ENCODE measurements around the gene LRRC32. TPM values are rescaled to one million over a fixed set of nuclear protein-coding genes. Genes with fewer than 3 reads are reported as not detected.

The LRRC32 gene
- total RNA-seq, 1 donor from 2014 or later: 24.4 TPM

DNA sequence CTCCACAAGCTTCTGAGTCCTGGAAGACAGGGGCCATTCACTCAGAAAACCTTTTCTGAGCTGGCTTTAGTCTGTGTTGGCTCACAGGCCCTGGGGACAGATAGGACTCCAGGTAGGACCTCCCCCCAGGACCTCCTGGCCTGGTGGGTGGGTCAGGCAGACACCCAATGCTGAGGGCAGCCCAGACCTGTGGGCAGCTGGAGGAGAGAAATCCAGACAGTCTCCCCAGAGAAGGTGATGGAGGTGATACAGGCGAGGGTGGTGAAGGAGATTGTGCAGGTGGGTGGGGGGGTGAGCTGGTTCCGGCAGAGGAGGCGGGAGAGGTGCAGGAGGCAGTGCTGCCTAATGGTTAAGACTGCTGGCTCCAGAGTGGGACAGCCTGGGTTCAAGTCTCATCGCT is 15.6 kb downstream of the LRRC32 start:
- H3K4me2 ChIP-seq (ENCODE audit: low read length): no peak overlapping the region
- H3K4me1 ChIP-seq (ENCODE audit: insufficient read depth, low read length): peaks cover 11% of the 10 kb centered on the region
- no peak overlapping the region for H3K4me3 ChIP-seq (ENCODE audit: insufficient read depth, low read depth, low read length)
- no peak overlapping the region for H2AFZ ChIP-seq (ENCODE audit: low read depth, low read length)
- DNase-seq (ENCODE audit: low read depth): no peak
- no peaks in the 10 kb centered on the region for H3K36me3 ChIP-seq (ENCODE audit: insufficient read depth, low read length)
- no peaks in the 10 kb centered on the region for H3K9me3 ChIP-seq (ENCODE audit: insufficient read depth, low read depth, low read length)
- H3K27me3 ChIP-seq (ENCODE audit: insufficient read depth, low read length): no peaks in the 10 kb centered on the region
- no peak for TF ChIP-seq EZH2 (IDR thresholded peaks at IDR 0.05; ENCODE audit: insufficient read depth, low read length)
- TF ChIP-seq, protein P1, sequence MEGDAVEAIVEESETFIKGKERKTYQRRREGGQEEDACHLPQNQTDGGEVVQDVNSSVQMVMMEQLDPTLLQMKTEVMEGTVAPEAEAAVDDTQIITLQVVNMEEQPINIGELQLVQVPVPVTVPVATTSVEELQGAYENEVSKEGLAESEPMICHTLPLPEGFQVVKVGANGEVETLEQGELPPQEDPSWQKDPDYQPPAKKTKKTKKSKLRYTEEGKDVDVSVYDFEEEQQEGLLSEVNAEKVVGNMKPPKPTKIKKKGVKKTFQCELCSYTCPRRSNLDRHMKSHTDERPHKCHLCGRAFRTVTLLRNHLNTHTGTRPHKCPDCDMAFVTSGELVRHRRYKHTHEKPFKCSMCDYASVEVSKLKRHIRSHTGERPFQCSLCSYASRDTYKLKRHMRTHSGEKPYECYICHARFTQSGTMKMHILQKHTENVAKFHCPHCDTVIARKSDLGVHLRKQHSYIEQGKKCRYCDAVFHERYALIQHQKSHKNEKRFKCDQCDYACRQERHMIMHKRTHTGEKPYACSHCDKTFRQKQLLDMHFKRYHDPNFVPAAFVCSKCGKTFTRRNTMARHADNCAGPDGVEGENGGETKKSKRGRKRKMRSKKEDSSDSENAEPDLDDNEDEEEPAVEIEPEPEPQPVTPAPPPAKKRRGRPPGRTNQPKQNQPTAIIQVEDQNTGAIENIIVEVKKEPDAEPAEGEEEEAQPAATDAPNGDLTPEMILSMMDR (IDR thresholded peaks at IDR 0.05; ENCODE audit: insufficient read depth, low read depth, low read length): no peak
- Mint-ChIP-seq H3K4me1 (ENCODE audit: low read depth, unreplicated experiment) (peaks cover 10% of the 10 kb centered on the region), H3K36me3 (ENCODE audit: low read depth, unreplicated experiment) (peaks cover 17% of the 10 kb centered on the region), H3K9me3 (ENCODE audit: unreplicated experiment) (no peaks in the 10 kb centered on the region), H3K27ac (ENCODE audit: unreplicated experiment) (peak overlapping the region; percentile 58), H3K27me3 (ENCODE audit: low read depth, unreplicated experiment) (peaks cover 37% of the 10 kb centered on the region), H3K4me3 (ENCODE audit: unreplicated experiment) (no peak overlapping the region)
- FAIRE-seq: no peak
- H4K20me1 ChIP-seq (ENCODE audit: insufficient read depth, low read length): no peaks in the 10 kb centered on the region
- H3K79me2 ChIP-seq (ENCODE audit: insufficient read depth, low read length): no peaks in the 10 kb centered on the region
- H3K27ac ChIP-seq (ENCODE audit: low read depth, low read length): no peak overlapping the region
- peak overlapping the region; percentile 10 for H3K9ac ChIP-seq (ENCODE audit: low read length)

DNA sequence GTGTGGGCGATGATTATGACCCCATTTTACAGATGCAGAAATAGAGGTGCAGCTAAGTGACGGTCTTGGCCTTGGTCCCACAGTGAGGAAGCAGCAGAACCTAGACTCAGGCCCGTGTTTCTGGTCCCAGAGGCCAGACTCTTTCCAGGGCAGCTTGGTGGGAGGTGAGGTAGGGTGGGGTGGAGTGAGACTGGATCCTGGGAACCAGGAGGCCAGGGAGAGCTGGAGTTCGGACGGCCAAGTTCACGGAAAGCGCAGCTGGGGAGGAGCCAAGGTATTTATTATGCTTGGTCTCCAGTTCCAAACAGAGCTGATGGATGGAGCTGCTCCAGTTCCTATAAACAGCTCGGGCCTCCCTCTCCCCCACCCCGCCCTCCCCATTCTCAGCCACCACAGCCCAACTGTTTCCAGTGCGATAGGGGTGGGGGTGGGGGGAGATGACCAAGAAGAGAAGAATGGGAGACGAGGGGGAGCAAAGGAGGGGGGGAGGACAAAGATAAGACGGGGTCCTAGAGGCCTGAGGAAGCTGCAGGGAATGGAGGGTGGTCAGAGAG is 16.2 kb downstream of the LRRC32 start:
- Mint-ChIP-seq H3K27ac (ENCODE audit: unreplicated experiment) (no peak overlapping the region), H3K9me3 (ENCODE audit: unreplicated experiment) (no peaks in the 10 kb centered on the region), H3K36me3 (ENCODE audit: low read depth, unreplicated experiment) (peaks cover 17% of the 10 kb centered on the region), H3K4me3 (ENCODE audit: unreplicated experiment) (no peak overlapping the region), H3K4me1 (ENCODE audit: low read depth, unreplicated experiment) (peaks cover 10% of the 10 kb centered on the region), H3K27me3 (ENCODE audit: low read depth, unreplicated experiment) (peaks cover 32% of the 10 kb centered on the region)
- Histone ChIP-seq H3K9ac (ENCODE audit: low read length) (peak overlapping the region; percentile 10), H3K79me2 (ENCODE audit: insufficient read depth, low read length) (no peaks in the 10 kb centered on the region), H2AFZ (ENCODE audit: low read depth, low read length) (peak overlapping the region; percentile 15), H3K4me3 (ENCODE audit: insufficient read depth, low read depth, low read length) (no peak overlapping the region), H3K27me3 (ENCODE audit: insufficient read depth, low read length) (no peaks in the 10 kb centered on the region), H3K4me2 (ENCODE audit: low read length) (peak overlapping the region; percentile 24), H3K9me3 (ENCODE audit: insufficient read depth, low read depth, low read length) (no peaks in the 10 kb centered on the region), H3K27ac (ENCODE audit: low read depth, low read length) (no peak overlapping the region), H3K36me3 (ENCODE audit: insufficient read depth, low read length) (no peaks in the 10 kb centered on the region), H4K20me1 (ENCODE audit: insufficient read depth, low read length) (no peaks in the 10 kb centered on the region), H3K4me1 (ENCODE audit: insufficient read depth, low read length) (peaks cover 11% of the 10 kb centered on the region)
- peak; percentile 79 for DNase-seq (ENCODE audit: low read depth)
- no peak for FAIRE-seq
- TF ChIP-seq, protein P1 (IDR thresholded peaks at IDR 0.05; ENCODE audit: insufficient read depth, low read depth, low read length): no peak
- no peak for TF ChIP-seq EZH2 (IDR thresholded peaks at IDR 0.05; ENCODE audit: insufficient read depth, low read length)

DNA sequence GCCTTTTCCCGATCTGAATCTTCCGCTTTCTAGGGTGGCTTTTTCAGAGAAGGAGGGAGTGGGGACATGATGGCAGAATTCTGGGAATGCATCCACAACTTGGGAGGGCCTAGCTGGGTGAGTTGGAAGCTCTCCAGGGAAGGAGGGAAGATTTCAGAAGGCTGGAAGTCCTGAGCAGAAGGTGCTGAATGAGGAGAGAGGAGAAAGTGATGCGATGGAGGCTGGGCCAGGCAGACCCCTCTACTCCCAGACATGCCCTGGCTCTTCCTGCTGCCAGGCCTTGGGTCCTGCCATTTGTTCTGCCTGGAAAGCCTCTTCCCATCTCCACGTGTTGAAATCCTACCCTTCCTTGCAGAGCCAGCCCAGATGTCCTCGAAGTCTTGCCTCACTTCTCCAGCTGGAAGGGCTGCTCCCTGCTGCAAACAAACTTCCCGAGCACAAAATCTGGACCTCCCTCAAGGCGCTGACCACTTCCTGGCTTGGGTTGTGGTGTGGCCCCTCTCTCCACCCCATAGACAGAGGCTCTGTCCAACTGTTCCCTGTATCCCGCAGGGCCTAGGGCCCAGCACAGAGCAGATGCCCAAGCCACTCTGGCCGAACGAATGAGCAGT is 16.8 kb downstream of the LRRC32 start:
- Mint-ChIP-seq H3K36me3 (ENCODE audit: low read depth, unreplicated experiment) (peaks cover 14% of the 10 kb centered on the region), H3K4me1 (ENCODE audit: low read depth, unreplicated experiment) (peaks cover 10% of the 10 kb centered on the region), H3K4me3 (ENCODE audit: unreplicated experiment) (no peak overlapping the region), H3K9me3 (ENCODE audit: unreplicated experiment) (no peaks in the 10 kb centered on the region), H3K27ac (ENCODE audit: unreplicated experiment) (no peak overlapping the region), H3K27me3 (ENCODE audit: low read depth, unreplicated experiment) (peaks cover 26% of the 10 kb centered on the region)
- H3K9ac ChIP-seq (ENCODE audit: low read length): no peak overlapping the region
- H2AFZ ChIP-seq (ENCODE audit: low read depth, low read length): peak overlapping the region; percentile 15
- no peaks in the 10 kb centered on the region for H3K9me3 ChIP-seq (ENCODE audit: insufficient read depth, low read depth, low read length)
- H3K27me3 ChIP-seq (ENCODE audit: insufficient read depth, low read length): no peaks in the 10 kb centered on the region
- no peak for FAIRE-seq
- H3K27ac ChIP-seq (ENCODE audit: low read depth, low read length): no peak overlapping the region
- peaks cover 11% of the 10 kb centered on the region for H3K4me1 ChIP-seq (ENCODE audit: insufficient read depth, low read length)
- TF ChIP-seq, protein P1 (IDR thresholded peaks at IDR 0.05; ENCODE audit: insufficient read depth, low read depth, low read length): no peak
- no peak for TF ChIP-seq EZH2 (IDR thresholded peaks at IDR 0.05; ENCODE audit: insufficient read depth, low read length)
- peak; percentile 66 for DNase-seq (ENCODE audit: low read depth)
- H3K4me3 ChIP-seq (ENCODE audit: insufficient read depth, low read depth, low read length): no peak overlapping the region
- no peaks in the 10 kb centered on the region for H3K36me3 ChIP-seq (ENCODE audit: insufficient read depth, low read length)
- no peaks in the 10 kb centered on the region for H3K79me2 ChIP-seq (ENCODE audit: insufficient read depth, low read length)
- H3K4me2 ChIP-seq (ENCODE audit: low read length): no peak overlapping the region
- H4K20me1 ChIP-seq (ENCODE audit: insufficient read depth, low read length): no peaks in the 10 kb centered on the region

All from astrocyte (in vitro differentiated cells and primary cell).